ENCODE results near the gene RTCB. TPM values are rescaled to one million over a fixed set of nuclear protein-coding genes. Genes with fewer than 3 reads are reported as not detected.

Gene RTCB
- polyA plus RNA-seq, 1 donor from 2014 or later: 112 TPM

DNA sequence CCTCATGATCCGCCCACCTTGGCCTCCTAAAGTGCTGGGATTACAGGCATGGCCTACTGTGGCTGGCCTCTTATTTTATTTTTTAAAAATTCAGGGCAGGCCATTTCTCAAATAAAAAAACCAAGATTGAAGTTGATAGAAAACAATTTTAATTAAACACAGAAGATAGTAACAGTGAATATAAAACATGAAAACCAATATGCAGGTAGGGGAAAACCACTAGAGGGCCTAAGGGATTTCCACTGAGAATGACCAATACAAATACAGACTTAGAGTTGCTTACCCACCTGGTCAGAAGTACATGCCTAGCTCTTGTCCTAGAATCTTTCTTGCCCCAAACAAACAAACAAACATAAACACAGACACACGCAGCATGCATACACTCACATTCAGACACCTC lies 1.7 kb upstream of the RTCB start:
- Histone ChIP-seq H4K20me1 (ENCODE audit: insufficient read depth) (no peaks in the 10 kb centered on the region), H3K36me3 (ENCODE audit: insufficient read depth, low read length) (no peaks in the 10 kb centered on the region), H3K4me3 (ENCODE audit: low read length) (no peak overlapping the region), H3K27me3 (ENCODE audit: insufficient read depth, low read depth, low read length) (no peaks in the 10 kb centered on the region), H3K9me3 (ENCODE audit: low read length) (no peaks in the 10 kb centered on the region), H3K27ac (ENCODE audit: low read length) (no peak overlapping the region), H3K79me2 (replicated peaks; ENCODE audit: insufficient read depth, low read length) (peaks cover 21% of the 10 kb centered on the region), H3K4me2 (ENCODE audit: low read length) (no peak overlapping the region), H3F3A (ENCODE audit: insufficient read depth, low read length, poor library complexity, severe bottlenecking) (no peaks in the 10 kb centered on the region), H2AFZ (ENCODE audit: low read depth, low read length) (no peak overlapping the region), H3K9ac (ENCODE audit: low read length) (no peak overlapping the region), H3K9me2 (ENCODE audit: insufficient read depth, low read length) (no peaks in the 10 kb centered on the region)
- peak; percentile 44 for TF ChIP-seq SMC3 (conservative IDR thresholded peaks at IDR 0.05; ENCODE audit: poor library complexity)
- TF ChIP-seq RAD21 (conservative IDR thresholded peaks at IDR 0.05): peak; percentile 22
- no peak for TF ChIP-seq EP300 (conservative IDR thresholded peaks at IDR 0.05; ENCODE audit: poor library complexity, severe bottlenecking)

DNA sequence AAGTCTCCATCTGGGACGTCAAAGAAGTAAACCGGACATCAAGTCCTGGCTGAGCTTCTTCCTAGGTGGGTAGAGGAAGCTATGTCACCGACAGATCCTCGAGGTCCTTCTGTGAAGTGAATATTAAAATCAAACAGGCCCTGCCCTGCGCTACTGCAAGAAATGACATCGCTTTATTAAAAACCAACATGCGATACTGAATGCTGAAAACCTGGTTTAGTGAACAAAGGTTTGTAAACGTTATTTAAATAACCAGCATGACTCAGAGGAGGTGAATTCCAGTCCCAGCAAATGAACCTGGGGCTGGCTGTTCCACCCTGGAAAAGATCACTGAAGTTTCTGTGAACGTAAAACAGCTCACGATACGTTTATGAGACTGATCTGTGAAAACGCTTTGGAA lies 645 bp downstream of the RTCB start:
- peak overlapping the region; percentile 93 for H3K4me2 ChIP-seq (ENCODE audit: low read length)
- peaks cover 21% of the 10 kb centered on the region for H3K79me2 ChIP-seq (replicated peaks; ENCODE audit: insufficient read depth, low read length)
- TF ChIP-seq RAD21 (conservative IDR thresholded peaks at IDR 0.05) (no peak), EP300 (conservative IDR thresholded peaks at IDR 0.05; ENCODE audit: poor library complexity, severe bottlenecking) (no peak), EZH2 (IDR thresholded peaks at IDR 0.05; ENCODE audit: borderline replicate concordance, insufficient read depth, low read length, poor library complexity, severe bottlenecking) (no peak), SMC3 (conservative IDR thresholded peaks at IDR 0.05; ENCODE audit: poor library complexity) (no peak), POLR2AphosphoS5 (IDR thresholded peaks at IDR 0.05) (no peak), TAF1 (IDR thresholded peaks at IDR 0.05; ENCODE audit: low read depth) (no peak), MXI1 (conservative IDR thresholded peaks at IDR 0.05; ENCODE audit: poor library complexity, severe bottlenecking) (no peak)
- TF ChIP-seq, protein P1, sequence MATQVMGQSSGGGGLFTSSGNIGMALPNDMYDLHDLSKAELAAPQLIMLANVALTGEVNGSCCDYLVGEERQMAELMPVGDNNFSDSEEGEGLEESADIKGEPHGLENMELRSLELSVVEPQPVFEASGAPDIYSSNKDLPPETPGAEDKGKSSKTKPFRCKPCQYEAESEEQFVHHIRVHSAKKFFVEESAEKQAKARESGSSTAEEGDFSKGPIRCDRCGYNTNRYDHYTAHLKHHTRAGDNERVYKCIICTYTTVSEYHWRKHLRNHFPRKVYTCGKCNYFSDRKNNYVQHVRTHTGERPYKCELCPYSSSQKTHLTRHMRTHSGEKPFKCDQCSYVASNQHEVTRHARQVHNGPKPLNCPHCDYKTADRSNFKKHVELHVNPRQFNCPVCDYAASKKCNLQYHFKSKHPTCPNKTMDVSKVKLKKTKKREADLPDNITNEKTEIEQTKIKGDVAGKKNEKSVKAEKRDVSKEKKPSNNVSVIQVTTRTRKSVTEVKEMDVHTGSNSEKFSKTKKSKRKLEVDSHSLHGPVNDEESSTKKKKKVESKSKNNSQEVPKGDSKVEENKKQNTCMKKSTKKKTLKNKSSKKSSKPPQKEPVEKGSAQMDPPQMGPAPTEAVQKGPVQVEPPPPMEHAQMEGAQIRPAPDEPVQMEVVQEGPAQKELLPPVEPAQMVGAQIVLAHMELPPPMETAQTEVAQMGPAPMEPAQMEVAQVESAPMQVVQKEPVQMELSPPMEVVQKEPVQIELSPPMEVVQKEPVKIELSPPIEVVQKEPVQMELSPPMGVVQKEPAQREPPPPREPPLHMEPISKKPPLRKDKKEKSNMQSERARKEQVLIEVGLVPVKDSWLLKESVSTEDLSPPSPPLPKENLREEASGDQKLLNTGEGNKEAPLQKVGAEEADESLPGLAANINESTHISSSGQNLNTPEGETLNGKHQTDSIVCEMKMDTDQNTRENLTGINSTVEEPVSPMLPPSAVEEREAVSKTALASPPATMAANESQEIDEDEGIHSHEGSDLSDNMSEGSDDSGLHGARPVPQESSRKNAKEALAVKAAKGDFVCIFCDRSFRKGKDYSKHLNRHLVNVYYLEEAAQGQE (IDR thresholded peaks at IDR 0.05; ENCODE audit: borderline replicate concordance): no peak
- TF ChIP-seq, protein P2, sequence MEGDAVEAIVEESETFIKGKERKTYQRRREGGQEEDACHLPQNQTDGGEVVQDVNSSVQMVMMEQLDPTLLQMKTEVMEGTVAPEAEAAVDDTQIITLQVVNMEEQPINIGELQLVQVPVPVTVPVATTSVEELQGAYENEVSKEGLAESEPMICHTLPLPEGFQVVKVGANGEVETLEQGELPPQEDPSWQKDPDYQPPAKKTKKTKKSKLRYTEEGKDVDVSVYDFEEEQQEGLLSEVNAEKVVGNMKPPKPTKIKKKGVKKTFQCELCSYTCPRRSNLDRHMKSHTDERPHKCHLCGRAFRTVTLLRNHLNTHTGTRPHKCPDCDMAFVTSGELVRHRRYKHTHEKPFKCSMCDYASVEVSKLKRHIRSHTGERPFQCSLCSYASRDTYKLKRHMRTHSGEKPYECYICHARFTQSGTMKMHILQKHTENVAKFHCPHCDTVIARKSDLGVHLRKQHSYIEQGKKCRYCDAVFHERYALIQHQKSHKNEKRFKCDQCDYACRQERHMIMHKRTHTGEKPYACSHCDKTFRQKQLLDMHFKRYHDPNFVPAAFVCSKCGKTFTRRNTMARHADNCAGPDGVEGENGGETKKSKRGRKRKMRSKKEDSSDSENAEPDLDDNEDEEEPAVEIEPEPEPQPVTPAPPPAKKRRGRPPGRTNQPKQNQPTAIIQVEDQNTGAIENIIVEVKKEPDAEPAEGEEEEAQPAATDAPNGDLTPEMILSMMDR (IDR thresholded peaks at IDR 0.05; ENCODE audit: poor library complexity, severe bottlenecking): no peak
- no peaks in the 10 kb centered on the region for H4K20me1 ChIP-seq (ENCODE audit: insufficient read depth)
- peak overlapping the region; percentile 77 for H3K4me3 ChIP-seq (ENCODE audit: low read length)
- peaks cover 10% of the 10 kb centered on the region for H3K36me3 ChIP-seq (ENCODE audit: insufficient read depth, low read length)
- no peak overlapping the region for H3K27ac ChIP-seq (ENCODE audit: low read length)
- H3K9ac ChIP-seq (ENCODE audit: low read length): peak overlapping the region; percentile 74
- H3K9me2 ChIP-seq (ENCODE audit: insufficient read depth, low read length): no peaks in the 10 kb centered on the region
- H3K9me3 ChIP-seq (ENCODE audit: low read length): no peaks in the 10 kb centered on the region
- H3F3A ChIP-seq (ENCODE audit: insufficient read depth, low read length, poor library complexity, severe bottlenecking): no peaks in the 10 kb centered on the region
- H3K27me3 ChIP-seq (ENCODE audit: insufficient read depth, low read depth, low read length): no peaks in the 10 kb centered on the region
- no peak overlapping the region for H2AFZ ChIP-seq (ENCODE audit: low read depth, low read length)
